ENCODE data around the gene GNRHR. TPM values are rescaled to one million over a fixed set of nuclear protein-coding genes. Genes with fewer than 3 reads are reported as not detected.
"Not testable (repeated sequence)": the region's sequence is repeated elsewhere in the genome, so short reads cannot be mapped to it uniquely, and the experiment has no call there.

The GNRHR gene
- total and polyA plus RNA-seq, 10 donors, result 0.37 TPM; not detected in 9

- Histone ChIP-seq H3K4me3 (no peak overlapping the region), H3K36me3 (no peaks in the 10 kb centered on the region), H3K4me1 (peaks cover 0 to 8% (median 1%) of the 10 kb centered on the region in 6 donors), H3K9me3 (no peaks in the 10 kb centered on the region), H3K27me3 (replicated peaks in 1 of 7) (no peaks in the 10 kb centered on the region), H3K27ac (no peak overlapping the region)
- WGBS, 5 donors, result 73 to 89% (median 82%) methylated on average over 4 of the region's 4 CpGs
- no peak for DNase-seq
- intact Hi-C loops (cut with DNase I; ENCODE audit: low total_unique reads), result no loop called here
- no peak for TF ChIP-seq POLR2A (IDR thresholded peaks at IDR 0.05)
- TF ChIP-seq POLR2AphosphoS5 (IDR thresholded peaks at IDR 0.05), result no peak
- TF ChIP-seq, protein P1, sequence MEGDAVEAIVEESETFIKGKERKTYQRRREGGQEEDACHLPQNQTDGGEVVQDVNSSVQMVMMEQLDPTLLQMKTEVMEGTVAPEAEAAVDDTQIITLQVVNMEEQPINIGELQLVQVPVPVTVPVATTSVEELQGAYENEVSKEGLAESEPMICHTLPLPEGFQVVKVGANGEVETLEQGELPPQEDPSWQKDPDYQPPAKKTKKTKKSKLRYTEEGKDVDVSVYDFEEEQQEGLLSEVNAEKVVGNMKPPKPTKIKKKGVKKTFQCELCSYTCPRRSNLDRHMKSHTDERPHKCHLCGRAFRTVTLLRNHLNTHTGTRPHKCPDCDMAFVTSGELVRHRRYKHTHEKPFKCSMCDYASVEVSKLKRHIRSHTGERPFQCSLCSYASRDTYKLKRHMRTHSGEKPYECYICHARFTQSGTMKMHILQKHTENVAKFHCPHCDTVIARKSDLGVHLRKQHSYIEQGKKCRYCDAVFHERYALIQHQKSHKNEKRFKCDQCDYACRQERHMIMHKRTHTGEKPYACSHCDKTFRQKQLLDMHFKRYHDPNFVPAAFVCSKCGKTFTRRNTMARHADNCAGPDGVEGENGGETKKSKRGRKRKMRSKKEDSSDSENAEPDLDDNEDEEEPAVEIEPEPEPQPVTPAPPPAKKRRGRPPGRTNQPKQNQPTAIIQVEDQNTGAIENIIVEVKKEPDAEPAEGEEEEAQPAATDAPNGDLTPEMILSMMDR (IDR thresholded peaks at IDR 0.05 in 8 of 11, conservative IDR thresholded peaks at IDR 0.05 in 3 of 11), result no peak
These were observed 9.5 kb downstream of the GNRHR start for GRCh38 chr4:67744561-67745283.

- Histone ChIP-seq H3K9me3 (no peaks in the 10 kb centered on the region), H3K4me1 (peaks cover 0 to 8% (median 1%) of the 10 kb centered on the region in 6 donors), H3K27me3 (replicated peaks in 1 of 7) (no peaks in the 10 kb centered on the region), H3K4me3 (no peak overlapping the region), H3K27ac (no peak overlapping the region), H3K36me3 (no peaks in the 10 kb centered on the region)
- intact Hi-C loops (cut with DNase I; ENCODE audit: low total_unique reads), result no loop called here
- TF ChIP-seq, protein P1 (IDR thresholded peaks at IDR 0.05 in 8 of 11, conservative IDR thresholded peaks at IDR 0.05 in 3 of 11), result no peak
- no peak for TF ChIP-seq POLR2AphosphoS5 (IDR thresholded peaks at IDR 0.05)
- TF ChIP-seq POLR2A (IDR thresholded peaks at IDR 0.05), result no peak
- WGBS, 5 donors, result 87 to 98% (median 92%) methylated on average over 3 of the region's 3 CpGs
- no peak for DNase-seq
These were observed 11.0 kb downstream of the GNRHR start for GRCh38 chr4:67743194-67743593.

DNA sequence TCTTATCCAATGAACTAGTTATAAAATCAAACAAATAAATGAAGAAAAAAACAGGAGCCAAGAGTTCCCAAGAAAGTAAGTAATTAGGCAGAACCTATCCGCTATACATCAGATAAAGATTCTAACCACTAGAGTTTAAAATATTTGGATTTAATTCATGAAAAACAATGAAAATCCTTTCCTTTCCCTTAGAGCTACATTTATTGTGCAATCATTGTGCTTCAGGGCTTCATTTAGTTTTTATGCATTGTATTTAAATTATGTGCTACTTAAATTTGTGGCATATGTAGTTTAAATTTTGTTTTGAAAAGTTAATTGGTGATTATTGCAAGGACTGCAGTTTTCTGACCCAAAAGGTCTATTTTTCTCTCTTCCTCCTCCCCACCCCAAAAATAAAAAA, 17.9 kb downstream of the GNRHR start:
- intact Hi-C loops (cut with DNase I; ENCODE audit: low total_unique reads), result no loop called here
- no peaks in the 10 kb centered on the region for H3K9me3 ChIP-seq
- peaks cover 0 to 9% (median 0%) of the 10 kb centered on the region in 6 donors for H3K36me3 ChIP-seq
- DNase-seq, result no peak
- H3K4me1 ChIP-seq, result no peaks in the 10 kb centered on the region
- H3K27ac ChIP-seq, result no peak overlapping the region
- no peak for TF ChIP-seq POLR2A (IDR thresholded peaks at IDR 0.05)
- TF ChIP-seq, protein P1 (IDR thresholded peaks at IDR 0.05 in 8 of 11, conservative IDR thresholded peaks at IDR 0.05 in 3 of 11), result no peak
- WGBS, 5 donors, result 90 to 98% (median 98%) methylated on average over 1 of the region's 1 CpG
- H3K4me3 ChIP-seq, result no peak overlapping the region
- no peaks in the 10 kb centered on the region for H3K27me3 ChIP-seq (replicated peaks in 1 of 7)

DNA sequence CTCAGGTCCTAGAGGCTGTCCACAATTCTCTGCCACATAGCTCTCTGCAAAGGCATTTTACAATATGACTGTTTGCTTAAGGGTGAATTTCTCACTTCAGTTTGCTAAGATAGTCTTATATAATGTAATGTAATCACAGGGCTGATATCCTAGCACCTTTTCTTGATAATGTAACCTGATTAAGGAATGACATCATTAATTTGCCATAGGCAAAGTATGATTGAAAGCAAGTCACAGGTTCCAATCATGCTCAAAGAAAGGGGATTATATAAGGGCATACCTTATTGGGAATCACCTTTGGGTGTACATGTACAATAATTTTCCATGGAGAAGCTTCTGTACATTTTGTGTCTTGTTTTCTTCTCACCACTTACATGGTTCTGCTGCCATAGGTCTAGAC, 18.9 kb downstream of the GNRHR start:
- H3K4me3 ChIP-seq, result no peak overlapping the region
- TF ChIP-seq, protein P1 (IDR thresholded peaks at IDR 0.05 in 8 of 11, conservative IDR thresholded peaks at IDR 0.05 in 3 of 11), result no peak
- TF ChIP-seq POLR2A (IDR thresholded peaks at IDR 0.05), result no peak
- no peak for TF ChIP-seq POLR2AphosphoS5 (IDR thresholded peaks at IDR 0.05)
- peaks cover 0 to 13% (median 0%) of the 10 kb centered on the region in 6 donors for H3K36me3 ChIP-seq
- H3K4me1 ChIP-seq, result no peaks in the 10 kb centered on the region
- H3K27me3 ChIP-seq (replicated peaks in 1 of 7), result no peaks in the 10 kb centered on the region
- intact Hi-C loops (cut with DNase I; ENCODE audit: low total_unique reads), result no loop called here
- DNase-seq, result no peak
- no peak overlapping the region for H3K27ac ChIP-seq
- H3K9me3 ChIP-seq, result no peaks in the 10 kb centered on the region

DNA sequence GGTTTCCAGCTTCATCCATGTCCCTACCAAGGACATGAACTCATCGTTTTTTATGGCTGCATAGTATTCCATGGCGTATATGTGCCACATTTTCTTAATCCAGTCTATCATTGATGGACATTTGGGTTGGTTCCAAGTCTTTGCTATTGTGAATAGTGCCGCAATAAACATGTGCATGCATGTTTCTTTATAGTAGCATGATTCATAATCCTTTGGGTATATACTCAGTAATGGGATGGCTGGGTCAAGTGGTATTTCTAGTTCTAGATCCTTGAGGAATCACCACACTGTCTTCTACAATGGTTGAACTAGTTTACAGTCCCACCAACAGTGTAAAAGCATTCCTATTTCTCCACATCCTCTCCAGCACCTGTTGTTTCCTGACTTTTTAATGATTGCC, 23.7 kb downstream of the GNRHR start:
- H3K27me3 ChIP-seq (replicated peaks in 1 of 7); H3K4me3 ChIP-seq; intact Hi-C loops (cut with DNase I; ENCODE audit: low total_unique reads); DNase-seq; H3K4me1 ChIP-seq; H3K9me3 ChIP-seq; H3K27ac ChIP-seq: not testable (repeated sequence)
- 91 to 100% (median 95%) methylated on average over 3 of the region's 3 CpGs for WGBS, 5 donors
- H3K36me3 ChIP-seq, result peaks cover 0 to 24% (median 0%) of the 10 kb centered on the region in 6 donors

All from spleen (tissue), 11 donors.